Measurements from ENCODE around the gene SYNJ2BP. TPM values are rescaled to one million over a fixed set of nuclear protein-coding genes. Genes with fewer than 3 reads are reported as not detected.

Gene SYNJ2BP
- total RNA-seq, 1 experiment from 2014 or later, result 19.0 TPM

GRCh38 chr14:70380824-70381223 is 36.1 kb downstream of the SYNJ2BP start:
- Histone ChIP-seq H3K9ac (ENCODE audit: low read length) (no peak overlapping the region), H3K36me3 (ENCODE audit: control insufficient read depth in 1 of 2, insufficient read depth in 2 of 2, low read length in 2 of 2) (no peaks in the 10 kb centered on the region), H3K9me2 (ENCODE audit: insufficient read depth) (no peaks in the 10 kb centered on the region), H3K4me2 (ENCODE audit: low read length) (no peak overlapping the region), H3K4me1 (ENCODE audit: control insufficient read depth in 1 of 2, insufficient read depth in 2 of 2, low read length in 2 of 2) (no peaks in the 10 kb centered on the region), H3K4me3 (replicated peaks in 1 of 2; ENCODE audit: low read depth in 1 of 2, low read length in 2 of 2) (no peak overlapping the region), H2AFZ (ENCODE audit: low read depth, low read length, poor library complexity, severe bottlenecking) (no peak overlapping the region), H4K20me1 (ENCODE audit: insufficient read depth) (no peaks in the 10 kb centered on the region), H3K27me3 (ENCODE audit: insufficient read depth, low read length) (no peaks in the 10 kb centered on the region), H3K9me3 (ENCODE audit: control insufficient read depth in 1 of 2, insufficient read depth in 1 of 2, low read depth in 1 of 2, low read length in 2 of 2) (no peaks in the 10 kb centered on the region), H3K27ac (ENCODE audit: low read depth, low read length) (no peak overlapping the region), H3K79me2 (ENCODE audit: insufficient read depth, low read length) (no peaks in the 10 kb centered on the region)
- no TSS peak for BruUV-seq (replicated peaks)
- no peak for ATAC-seq
- TF ChIP-seq CTCF (IDR thresholded peaks at IDR 0.05 in 2 of 3, conservative IDR thresholded peaks at IDR 0.05 in 1 of 3; ENCODE audit: borderline replicate concordance in 1 of 3, insufficient read depth in 1 of 3, low read depth in 2 of 3, low read length in 2 of 3) (no peak), MAX (IDR thresholded peaks at IDR 0.05) (no peak), SP1 (IDR thresholded peaks at IDR 0.05; ENCODE audit: low read depth) (no peak), POLR2A (IDR thresholded peaks at IDR 0.05; ENCODE audit: borderline replicate concordance, extremely low read depth, insufficient read depth, insufficient read length) (no peak), SRF (IDR thresholded peaks at IDR 0.05; ENCODE audit: low read depth) (no peak), RAD21 (IDR thresholded peaks at IDR 0.05; ENCODE audit: low read depth) (no peak), EGR1 (IDR thresholded peaks at IDR 0.05; ENCODE audit: low read depth) (no peak), REST (IDR thresholded peaks at IDR 0.05; ENCODE audit: low read depth) (no peak), TCF7L2 (IDR thresholded peaks at IDR 0.05; ENCODE audit: borderline replicate concordance, extremely low read depth, insufficient read depth, insufficient read length) (no peak), SIN3A (IDR thresholded peaks at IDR 0.05; ENCODE audit: low read depth) (no peak), CEBPB (IDR thresholded peaks at IDR 0.05; ENCODE audit: low read depth) (no peak), ZBTB33 (IDR thresholded peaks at IDR 0.05; ENCODE audit: extremely low read depth, insufficient replicate concordance, low read length) (no peak), EZH2phosphoT487 (IDR thresholded peaks at IDR 0.05; ENCODE audit: borderline replicate concordance) (no peak)
- ChIA-PET POLR2A (no interaction called here), CTCF (no interaction called here), RAD21 (ENCODE audit: low non-redundant PET in 1 of 2, low total read pairs in 2 of 2, uncharacterized antibody in 2 of 2, unreplicated experiment in 2 of 2) (no interaction called here)
- intact Hi-C loops (cut with micrococcal nuclease), result no loop called here
- no peak for DNase-seq (ENCODE audit: low read depth, low spot score)
